Stimulated activated CD4-positive, alpha-beta T cell treated with anti-CD3 and anti-CD28 coated beads, TNF-alpha, amount 100 ng/mL, for 4 hours (primary cell): Measurements from ENCODE around the gene MOK.
"Not testable (repeated sequence)": the region's sequence is repeated elsewhere in the genome, so short reads cannot be mapped to it uniquely, and the experiment has no call there.

Source experiments
- DNase-seq, 3 experiments: peaks; one replicate each; pipeline ENCODE4 v3.0.0-alpha.2; 2020; ENCODE audit warnings: low read depth in 3 of 3

MOK gene

GRCh38 chr14:102321456-102322422 is 16.8 kb upstream of the MOK start:
- DNase-seq: no peak

DNA sequence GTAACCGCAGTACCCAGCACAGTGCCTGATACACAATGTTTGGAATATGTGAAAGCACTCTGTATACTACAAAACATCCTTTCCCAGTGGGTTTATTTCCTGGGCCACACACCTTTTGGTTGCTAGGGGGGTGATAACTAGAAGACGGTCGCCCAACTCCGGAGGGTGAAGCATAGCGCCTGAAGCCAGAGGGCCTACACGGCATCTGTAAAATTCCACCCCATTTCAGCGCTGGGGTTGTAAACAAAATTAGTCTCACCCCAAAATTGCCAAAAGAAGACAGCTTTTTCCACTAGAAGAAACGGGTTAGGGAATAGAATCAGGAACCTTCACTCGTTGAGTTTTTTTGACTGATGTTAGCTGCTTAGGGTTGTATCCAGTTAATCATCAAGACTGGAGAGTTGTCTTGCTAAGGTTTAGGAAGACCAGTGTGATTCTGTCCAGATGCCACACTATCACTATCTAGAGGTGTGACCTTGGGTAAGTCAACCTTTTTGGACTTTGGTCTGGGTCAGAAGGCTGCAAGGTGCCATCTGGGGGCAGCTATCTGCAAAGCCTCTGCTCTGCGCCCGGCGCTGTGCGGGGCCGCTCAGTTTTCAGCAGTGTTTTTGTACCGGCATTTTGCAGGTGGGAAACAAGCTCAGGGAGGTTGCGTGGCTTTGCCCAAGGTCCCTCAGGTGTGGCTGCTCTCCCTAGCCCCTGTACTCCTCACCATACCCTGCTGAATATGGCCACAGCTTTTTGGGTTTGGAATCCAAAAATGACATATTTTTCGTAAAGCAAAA is 15.9 kb upstream of the MOK start:
- DNase-seq: no peak

- DNase-seq: peak in 2 of 3 experiments; percentile 26 to 37
Measured at GRCh38 chr14:102320033-102320660, 15.2 kb upstream of the MOK start.

- DNase-seq: peak; percentile 89 to 96 (median 89)
Measured at GRCh38 chr14:102319351-102320032, 14.5 kb upstream of the MOK start, which contains the start of gene ZNF839. Gene ZNF839, plus strand, starts transcription at chr14:102319746. Its CDS starts 20 bp downstream, at chr14:102319766.

DNA sequence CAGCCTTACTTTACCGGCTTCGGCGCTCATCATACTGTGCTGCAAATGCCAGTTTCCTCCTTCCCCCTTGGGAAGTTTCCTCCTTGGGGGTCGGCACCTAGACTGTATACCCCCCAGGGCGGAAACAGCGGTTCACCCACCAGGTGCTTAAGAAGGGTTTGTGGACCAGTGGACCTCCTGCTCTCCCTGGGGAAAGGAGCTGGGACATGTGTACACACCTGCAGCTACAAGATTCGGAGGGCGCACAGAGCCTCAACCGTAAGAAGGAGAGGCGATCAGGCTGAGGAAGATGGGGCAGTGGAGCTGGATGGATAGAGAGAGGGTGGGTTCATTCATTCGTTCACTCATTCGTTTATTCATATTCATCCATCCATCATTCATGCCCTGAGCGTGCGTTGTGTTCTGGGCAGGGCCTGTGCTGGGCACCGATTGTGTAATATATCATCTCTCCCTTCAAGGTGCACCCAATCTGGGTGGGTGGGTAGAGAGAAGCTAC is 13.9 kb upstream of the MOK start:
- DNase-seq: no peak

- no peak for DNase-seq
Measured at GRCh38 chr14:102317564-102318248, 12.7 kb upstream of the MOK start.

- DNase-seq: peak; percentile 89 to 96 (median 92)
Measured at GRCh38 chr14:102316743-102317563, 12.0 kb upstream of the MOK start.

- no peak for DNase-seq
Measured at GRCh38 chr14:102316338-102316742, 11.4 kb upstream of the MOK start.

DNA sequence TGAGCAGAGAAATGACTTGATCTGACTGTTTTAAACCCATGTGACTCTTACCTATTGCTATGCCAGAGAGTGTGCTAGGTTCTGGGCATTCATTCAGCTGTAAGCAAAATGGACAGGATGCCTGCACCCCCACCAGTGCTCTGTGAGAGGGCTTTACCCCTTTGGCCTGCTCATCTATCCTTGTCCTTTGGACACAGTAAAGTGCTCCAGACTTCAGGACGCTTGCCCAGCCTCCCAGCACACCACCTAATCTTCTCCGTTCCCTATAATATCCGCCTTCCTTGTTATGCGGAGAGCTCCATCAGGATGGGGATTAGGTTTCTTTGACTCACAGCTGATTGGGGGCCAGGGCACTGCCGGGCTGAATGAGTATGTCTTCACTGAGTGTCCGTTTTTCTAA is 10.2 kb upstream of the MOK start:
- DNase-seq: no peak

DNA sequence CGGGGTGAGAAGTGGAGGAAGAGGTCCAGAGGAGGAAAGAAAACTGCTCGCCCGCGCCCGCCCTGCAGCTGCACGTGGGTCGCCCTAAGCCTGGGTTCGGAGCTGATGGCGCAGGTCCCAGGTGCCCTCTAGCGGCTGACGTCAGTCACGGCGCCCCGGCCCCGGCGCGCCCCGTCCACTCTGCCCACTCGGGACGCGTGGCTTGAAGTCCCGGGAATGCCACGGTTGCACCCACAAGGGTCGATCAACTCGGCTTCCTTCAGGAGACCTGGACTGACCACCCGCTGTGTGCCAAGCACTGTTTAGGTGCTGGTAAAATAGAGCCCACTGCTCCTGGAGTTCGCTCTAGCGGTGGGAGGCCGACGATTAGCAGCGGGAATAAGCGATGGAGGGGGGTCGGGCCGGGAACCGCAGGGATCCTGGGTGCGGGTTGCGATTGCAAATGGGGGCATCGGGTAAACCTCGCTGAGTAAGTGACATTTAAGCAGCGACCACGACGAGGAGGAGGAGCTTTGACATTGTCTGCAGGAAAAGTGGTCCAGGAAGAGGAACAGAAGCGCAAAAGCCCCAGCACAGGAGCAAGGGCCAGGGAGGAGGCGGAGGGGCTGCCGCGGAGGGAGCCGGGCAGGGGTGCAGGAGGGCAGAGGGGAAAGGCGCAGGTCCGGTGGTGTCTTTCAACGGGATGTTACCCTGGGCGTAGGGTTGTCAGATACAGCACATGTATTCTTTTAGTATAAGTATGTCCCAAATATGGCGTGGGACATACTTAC is 9.5 kb upstream of the MOK start:
- peak; percentile 65 to 71 (median 70) for DNase-seq

DNA sequence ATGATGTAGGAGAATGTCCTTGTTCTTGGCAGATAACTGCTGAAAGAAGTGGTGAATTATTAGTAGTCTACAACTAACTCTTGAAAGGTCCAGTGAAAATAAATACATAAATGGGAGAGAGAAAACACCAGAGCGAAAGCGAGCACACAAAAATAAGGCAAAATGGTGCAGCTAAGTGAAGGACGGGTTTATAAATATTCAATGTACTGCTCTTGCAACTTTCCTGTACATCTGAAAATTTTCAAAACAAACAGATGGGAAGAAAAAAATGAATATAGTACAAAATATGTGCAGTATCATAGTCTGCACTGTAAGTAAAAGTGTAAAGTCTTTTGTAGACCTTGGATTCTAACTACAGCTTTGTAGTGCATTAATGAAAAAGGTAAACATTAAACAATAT is 1.3 kb downstream of the MOK start:
- no peak for DNase-seq

- DNase-seq: not testable (repeated sequence)
Measured at GRCh38 chr14:102298303-102299070, 6.5 kb downstream of the MOK start.

DNA sequence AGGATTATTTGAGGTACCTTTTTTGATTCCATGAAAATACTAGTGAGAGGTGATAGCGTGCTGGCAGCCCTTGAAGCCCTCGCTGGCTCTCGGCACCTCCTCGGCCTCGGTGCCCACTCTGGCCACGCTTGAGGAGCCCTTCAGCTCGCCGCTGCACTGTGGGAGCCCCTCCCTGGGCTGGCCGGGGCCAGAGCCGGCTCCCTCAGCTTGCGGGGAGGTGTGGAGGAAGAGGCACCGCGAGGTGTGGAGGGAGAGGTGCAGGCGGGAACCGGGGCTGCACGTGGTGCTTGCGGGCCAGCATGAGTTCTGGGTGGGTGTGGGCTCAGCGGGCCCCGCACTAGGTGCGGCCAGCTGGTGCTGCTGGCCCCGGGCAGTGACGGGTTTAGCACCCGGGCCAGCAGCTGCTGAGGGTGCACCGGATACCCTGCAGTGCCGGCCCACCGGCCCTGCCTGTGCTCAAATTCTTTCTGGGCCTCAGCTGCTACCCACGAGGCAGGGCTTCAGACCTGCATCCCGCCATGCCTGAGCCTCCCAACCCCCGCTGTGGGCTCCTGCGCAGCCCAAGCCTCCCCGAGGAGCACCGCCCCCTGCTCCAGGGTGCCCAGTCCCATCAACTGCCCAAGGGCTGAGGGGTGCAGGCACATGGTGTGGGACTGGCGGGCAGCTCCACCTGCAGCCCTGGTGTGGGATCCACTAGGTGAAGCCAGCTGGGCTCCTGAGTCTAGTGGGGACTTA is 7.4 kb downstream of the MOK start:
- no peak for DNase-seq

GRCh38 chr14:102295270-102295669 is 9.7 kb downstream of the MOK start:
- no peak for DNase-seq

DNA sequence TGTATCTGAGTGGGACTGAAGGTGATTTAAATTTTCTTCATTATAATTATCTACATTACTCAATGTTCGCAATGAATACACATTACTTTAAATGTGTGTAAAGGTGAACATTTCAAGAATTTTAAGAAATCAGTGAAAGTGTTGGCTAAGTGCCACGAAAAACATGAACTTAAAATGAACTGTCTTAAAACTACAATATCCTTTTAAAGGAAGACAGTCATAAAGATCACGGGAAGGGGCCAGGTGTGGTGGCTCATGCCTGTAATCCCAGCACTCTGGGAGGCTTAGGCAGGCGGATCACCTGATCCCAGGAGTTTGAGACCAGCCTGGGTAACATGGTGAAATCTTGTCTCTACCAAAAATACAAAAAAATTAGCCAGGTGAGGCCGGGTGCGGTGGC is 11.2 kb downstream of the MOK start:
- no peak for DNase-seq

DNA sequence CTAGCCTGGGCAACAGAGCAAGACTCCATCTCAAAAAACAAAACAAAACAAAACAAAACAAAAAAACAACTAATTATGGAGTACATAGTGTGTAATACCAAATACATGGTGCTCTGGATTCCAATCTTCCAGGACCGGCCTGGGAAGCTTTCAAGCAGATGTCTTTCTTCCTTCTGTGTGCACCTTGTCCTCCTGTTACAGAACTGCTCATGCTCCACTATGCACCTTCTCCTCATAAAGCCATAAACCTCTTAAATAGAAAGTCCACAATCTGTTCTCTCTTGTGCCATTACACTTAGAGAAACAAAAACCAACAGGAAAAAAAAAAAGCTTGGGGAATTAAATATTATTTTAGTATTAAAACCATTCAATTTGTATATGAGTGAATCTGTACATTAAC is 12.5 kb downstream of the MOK start:
- no peak for DNase-seq

DNA sequence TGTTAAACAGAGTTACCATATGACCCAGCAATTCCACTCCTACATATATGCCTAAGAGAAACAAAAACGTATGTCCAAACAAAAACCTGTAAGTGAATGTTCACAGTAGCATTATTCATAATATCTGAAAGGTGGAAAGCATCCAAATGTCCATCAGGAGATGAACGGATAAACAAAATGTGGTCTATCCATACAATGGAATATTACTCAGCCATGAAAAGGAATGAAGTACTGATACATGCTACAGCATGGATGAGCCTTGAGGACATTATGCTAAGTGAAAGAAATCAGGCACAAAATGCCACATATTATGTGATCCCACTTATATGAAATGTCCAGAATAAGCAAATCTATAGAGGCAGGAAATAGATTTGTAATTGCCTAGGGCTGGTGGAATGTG is 16.8 kb downstream of the MOK start:
- no peak for DNase-seq

DNA sequence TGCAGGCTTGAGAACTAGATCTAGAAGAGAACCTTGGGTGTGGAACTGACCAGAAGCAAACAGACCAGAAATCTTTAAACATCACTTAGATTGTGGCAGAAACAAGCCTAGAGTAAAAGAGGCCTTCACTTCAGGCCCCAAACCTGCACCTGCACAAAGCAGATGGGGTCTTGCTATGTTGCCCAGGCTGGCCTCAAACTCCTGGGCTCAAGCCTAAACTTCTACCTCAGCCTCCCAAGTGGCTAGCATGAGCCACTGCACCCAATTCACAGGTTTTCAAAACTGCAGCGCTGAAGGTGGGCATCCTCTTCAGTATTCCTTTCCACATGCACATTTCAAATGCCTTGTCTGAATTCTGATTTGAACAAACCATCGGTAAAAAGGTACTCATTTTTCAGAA is 19.9 kb downstream of the MOK start:
- no peak for DNase-seq
